ES-I3 (cell line): ENCODE results near the gene RGS7.
"Not testable (repeated sequence)": the region's sequence is repeated elsewhere in the genome, so short reads cannot be mapped to it uniquely, and the experiment has no call there.

ENCODE experiments used
- H3K36me3 ChIP-seq: 2 replicates; pipeline ENCODE4 v1.6.1; 2013; ENCODE audit warnings: mild to moderate bottlenecking, low read length, control low read depth, moderate library complexity; ENCODE audit not compliant: insufficient read depth
- H3K4me1 ChIP-seq: 2 replicates; pipeline ENCODE4 v1.6.1; 2013; ENCODE audit warnings: mild to moderate bottlenecking, control low read depth, low read length; ENCODE audit not compliant: insufficient read depth
- H3K9ac ChIP-seq: 2 replicates; pipeline ENCODE4 v1.6.1; 2013; ENCODE audit warnings: low read depth, mild to moderate bottlenecking, low read length, moderate library complexity
- H3K9me3 ChIP-seq: 2 replicates; pipeline ENCODE4 v1.6.1; 2013; ENCODE audit warnings: mild to moderate bottlenecking, low read length, moderate library complexity; ENCODE audit not compliant: control insufficient read depth, insufficient read depth

Gene RGS7

DNA sequence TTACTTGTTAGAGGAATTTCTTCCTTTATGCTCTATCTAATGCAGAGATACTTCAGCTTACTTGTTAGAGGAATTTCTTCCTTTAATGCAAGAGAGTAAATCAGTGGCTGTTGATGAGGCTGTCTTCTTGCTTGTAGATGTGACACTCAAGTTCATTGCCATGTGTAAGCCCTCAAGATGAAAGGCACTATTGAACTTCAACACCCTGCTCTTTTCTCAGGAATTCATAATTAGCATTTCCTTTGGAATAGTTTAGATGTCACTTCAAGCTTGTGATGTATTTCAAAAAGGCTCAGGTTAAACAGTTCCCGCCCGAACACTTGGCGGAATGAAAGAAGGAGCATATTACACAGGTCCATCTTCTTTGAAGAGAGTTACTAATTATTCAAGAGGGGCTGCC lies 251.9 kb downstream of the RGS7 start:
- H3K9ac ChIP-seq: no peak overlapping the region
- H3K4me1 ChIP-seq: peaks cover 15% of the 10 kb centered on the region
- no peaks in the 10 kb centered on the region for H3K36me3 ChIP-seq
- H3K9me3 ChIP-seq: no peaks in the 10 kb centered on the region

DNA sequence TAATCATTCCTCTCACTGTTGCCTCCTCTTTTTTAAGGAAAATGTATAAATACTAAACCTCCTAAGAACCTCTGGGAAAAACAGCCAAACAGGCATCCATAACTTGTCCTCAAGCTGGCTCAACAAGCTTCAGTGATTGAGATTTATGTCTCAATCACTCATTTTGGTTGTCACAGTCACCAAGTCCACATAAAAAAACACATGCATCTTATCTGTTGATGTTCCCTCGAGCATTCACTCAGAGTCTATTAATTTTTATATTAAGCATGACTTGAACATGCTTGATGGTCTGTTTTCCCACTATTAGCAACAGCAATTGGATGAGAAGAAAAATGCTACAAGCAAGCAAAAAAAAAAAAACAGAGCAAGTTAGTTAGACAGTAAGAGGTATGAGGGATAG lies 254.3 kb downstream of the RGS7 start:
- Histone ChIP-seq H3K9ac (no peak overlapping the region), H3K36me3 (no peaks in the 10 kb centered on the region), H3K4me1 (peaks cover 5% of the 10 kb centered on the region; the same call in 1 of the 2 replicates), H3K9me3 (no peaks in the 10 kb centered on the region)

DNA sequence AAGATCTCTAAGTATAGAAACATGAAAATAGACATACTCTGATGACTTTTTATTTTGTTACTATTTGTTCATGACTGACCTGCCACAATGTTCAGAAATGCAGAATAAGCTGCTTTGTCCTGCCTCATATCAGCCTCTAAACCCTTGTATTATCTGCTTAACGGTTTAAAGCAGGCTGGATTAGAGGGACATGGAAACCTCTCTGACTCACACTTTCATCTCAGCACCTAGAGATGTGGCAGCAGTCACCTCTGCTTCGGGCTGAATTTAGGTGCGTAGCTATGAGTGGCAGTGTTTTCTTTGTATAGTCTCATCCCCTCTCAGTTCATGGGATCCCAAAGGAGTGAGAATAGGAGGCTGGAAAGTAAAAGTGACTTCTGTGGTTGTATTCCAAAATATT lies 255.4 kb downstream of the RGS7 start:
- Histone ChIP-seq H3K36me3 (no peaks in the 10 kb centered on the region), H3K9me3 (no peaks in the 10 kb centered on the region), H3K4me1 (peaks cover 5% of the 10 kb centered on the region; the same call in 1 of the 2 replicates), H3K9ac (no peak overlapping the region)

DNA sequence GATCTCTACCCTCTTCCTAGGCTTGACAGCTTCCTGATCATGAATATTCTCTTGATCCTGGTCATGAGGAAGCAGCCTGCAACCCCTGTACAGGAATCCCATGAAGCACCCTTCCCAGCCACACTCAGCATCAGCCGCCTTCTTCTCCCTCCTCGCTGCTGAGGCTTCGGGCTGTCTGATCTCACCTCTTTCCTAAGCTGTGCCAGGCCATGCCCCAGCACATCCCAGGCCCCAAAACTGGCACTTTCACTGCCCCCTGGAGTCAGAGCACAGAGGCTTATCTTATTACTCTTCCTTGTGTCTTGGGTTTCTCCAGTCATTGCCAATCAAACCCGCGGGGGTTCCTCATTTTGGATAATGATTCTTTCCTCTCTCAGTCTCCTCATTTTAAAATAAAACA lies 259.5 kb downstream of the RGS7 start:
- no peaks in the 10 kb centered on the region for H3K4me1 ChIP-seq

DNA sequence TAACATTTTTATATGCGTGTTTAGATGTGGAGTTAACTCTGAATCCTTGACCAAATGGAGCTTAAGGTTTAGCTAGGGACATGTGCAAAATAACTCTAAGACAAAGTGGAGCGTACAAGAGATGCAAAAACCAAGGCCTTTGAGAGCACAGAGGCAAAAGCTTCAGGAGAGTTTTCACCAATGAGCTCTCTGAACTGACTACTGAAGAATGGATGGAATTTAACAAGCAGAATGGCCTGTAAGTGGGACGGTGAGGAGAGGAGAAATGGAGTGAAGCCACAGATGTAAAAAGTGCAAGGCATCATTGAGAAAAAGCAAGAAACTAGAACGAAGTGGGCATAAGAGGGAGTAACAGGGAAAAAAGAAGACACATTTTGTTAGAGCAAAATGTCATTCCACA lies 260.0 kb downstream of the RGS7 start:
- Histone ChIP-seq H3K9me3 (no peaks in the 10 kb centered on the region), H3K9ac (no peak overlapping the region), H3K36me3 (no peaks in the 10 kb centered on the region), H3K4me1 (no peaks in the 10 kb centered on the region)

More for the DNA sequence above, 259.5 kb downstream of the RGS7 start:
- no peaks in the 10 kb centered on the region for H3K9me3 ChIP-seq
- H3K36me3 ChIP-seq: no peaks in the 10 kb centered on the region
- no peak overlapping the region for H3K9ac ChIP-seq

DNA sequence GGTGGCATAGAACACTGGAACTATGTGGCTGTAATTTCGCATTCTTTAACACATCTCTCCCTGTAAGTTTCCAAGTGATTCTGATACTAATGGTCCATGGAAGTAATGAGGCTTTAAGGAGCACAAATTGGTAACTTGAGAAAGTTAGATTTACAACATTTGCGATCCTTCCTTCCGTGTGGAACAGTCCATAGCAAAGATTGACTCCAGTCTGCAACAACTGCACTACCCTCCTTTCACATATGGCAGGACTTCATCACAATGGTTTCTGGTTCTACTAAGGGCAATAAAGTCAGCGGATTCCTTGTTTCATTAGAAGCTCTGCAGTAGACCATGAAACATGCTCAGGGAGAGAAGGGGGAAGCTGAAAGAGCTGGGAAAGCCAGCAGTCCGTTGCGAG lies 261.2 kb downstream of the RGS7 start:
- no peak overlapping the region for H3K9ac ChIP-seq
- no peaks in the 10 kb centered on the region for H3K4me1 ChIP-seq
- no peaks in the 10 kb centered on the region for H3K9me3 ChIP-seq
- no peaks in the 10 kb centered on the region for H3K36me3 ChIP-seq

DNA sequence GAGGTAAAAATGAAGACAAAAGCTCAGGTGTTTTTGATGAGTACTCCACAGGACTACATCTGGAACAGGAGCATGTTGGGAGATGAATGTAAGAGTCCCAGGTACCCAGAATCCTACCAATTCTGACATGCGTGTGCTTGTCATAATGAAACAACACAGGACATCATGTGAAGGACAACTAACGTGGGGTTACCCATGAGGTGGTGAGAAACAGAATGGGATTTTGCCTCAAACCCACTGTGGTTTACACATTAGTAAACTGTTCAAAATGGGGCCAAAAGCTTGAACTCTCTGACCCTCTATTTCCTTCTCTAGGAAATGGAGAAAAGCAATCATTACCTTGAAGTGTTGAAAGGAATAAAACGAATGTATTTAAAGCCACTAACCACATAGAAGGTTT lies 266.2 kb downstream of the RGS7 start:
- Histone ChIP-seq H3K9ac (no peak overlapping the region), H3K9me3 (no peaks in the 10 kb centered on the region), H3K4me1 (no peaks in the 10 kb centered on the region), H3K36me3 (no peaks in the 10 kb centered on the region)

DNA sequence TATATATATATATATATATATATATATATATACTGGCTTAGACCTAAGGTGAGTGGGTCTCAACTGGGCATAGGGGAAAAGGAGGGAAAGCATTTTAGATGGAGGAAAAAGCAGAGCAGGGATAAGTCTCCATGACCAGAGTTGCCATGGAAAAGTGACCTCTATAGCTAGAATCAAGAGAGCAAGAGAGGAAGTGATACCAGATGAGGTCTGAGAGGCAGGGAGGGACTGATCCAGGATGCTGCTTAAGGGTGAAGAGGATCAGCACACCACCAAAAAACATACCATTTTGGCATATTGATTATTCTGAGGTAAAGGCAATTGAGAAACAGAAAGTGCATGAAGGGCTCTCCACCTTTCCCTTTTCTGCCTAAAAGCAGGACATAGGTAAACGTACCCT lies 267.9 kb downstream of the RGS7 start:
- not testable (repeated sequence) for H3K36me3 ChIP-seq, H3K9ac ChIP-seq, H3K4me1 ChIP-seq, H3K9me3 ChIP-seq

DNA sequence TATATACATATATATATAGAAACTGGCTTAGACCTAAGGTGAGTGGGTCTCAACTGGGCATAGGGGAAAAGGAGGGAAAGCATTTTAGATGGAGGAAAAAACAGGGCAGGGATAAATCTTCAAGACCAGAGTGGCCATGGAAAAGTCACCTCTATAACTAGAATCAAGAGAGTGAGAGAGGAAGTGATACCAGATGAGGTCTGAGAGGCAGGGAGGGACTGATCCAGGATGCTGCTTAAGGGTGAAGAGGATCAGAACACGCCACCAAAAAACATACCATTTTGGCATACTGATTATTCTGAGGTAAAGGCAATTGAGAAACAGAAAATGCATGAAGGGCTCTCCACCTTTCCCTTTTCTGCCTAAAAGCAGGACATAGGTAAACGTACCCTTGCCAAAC lies 268.9 kb downstream of the RGS7 start:
- not testable (repeated sequence) for H3K4me1 ChIP-seq, H3K36me3 ChIP-seq, H3K9ac ChIP-seq, H3K9me3 ChIP-seq

DNA sequence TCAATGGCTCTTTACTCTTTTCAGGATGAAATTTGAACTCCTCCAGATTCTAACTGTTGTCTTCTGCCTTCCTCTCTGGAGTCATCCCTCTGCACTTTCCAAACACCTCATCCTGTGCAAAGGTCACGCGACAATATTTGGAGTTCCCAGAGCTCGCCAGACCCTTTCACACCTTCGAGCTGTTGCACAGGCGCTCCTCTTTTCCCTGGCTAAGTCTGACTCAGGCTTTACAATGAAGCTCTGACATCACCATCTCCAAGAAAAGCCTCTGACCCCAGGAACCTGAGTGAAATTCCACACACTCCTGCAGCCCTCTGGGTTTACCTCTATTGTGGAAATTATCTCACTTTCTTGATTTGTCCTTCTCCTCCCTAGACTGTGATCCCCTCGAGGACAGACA lies 270.3 kb downstream of the RGS7 start:
- Histone ChIP-seq H3K4me1 (no peaks in the 10 kb centered on the region), H3K9ac (no peak overlapping the region), H3K36me3 (no peaks in the 10 kb centered on the region), H3K9me3 (no peaks in the 10 kb centered on the region)

DNA sequence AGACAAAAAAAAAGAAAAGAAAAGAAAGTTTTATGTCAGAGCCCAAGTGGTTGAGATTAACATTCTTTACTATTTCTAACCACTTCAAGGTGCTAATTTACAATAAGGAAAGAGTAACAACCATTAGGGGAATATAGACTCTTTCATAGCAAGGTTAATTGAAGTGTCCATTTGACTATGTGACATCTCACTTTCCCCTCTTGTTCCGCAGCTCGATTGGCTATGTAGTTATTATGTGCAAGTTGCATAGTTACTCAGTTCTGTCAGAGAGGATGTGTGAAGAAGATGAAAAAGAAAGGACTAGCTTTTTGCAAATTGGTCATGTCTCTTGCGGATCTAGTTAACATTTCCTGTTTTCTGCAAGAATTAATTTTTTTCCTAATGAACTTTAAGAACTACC lies 273.7 kb downstream of the RGS7 start:
- H3K36me3 ChIP-seq: no peaks in the 10 kb centered on the region
- peaks cover 10% of the 10 kb centered on the region; the same call in 1 of the 2 replicates for H3K4me1 ChIP-seq
- no peaks in the 10 kb centered on the region for H3K9me3 ChIP-seq
- no peak overlapping the region for H3K9ac ChIP-seq

DNA sequence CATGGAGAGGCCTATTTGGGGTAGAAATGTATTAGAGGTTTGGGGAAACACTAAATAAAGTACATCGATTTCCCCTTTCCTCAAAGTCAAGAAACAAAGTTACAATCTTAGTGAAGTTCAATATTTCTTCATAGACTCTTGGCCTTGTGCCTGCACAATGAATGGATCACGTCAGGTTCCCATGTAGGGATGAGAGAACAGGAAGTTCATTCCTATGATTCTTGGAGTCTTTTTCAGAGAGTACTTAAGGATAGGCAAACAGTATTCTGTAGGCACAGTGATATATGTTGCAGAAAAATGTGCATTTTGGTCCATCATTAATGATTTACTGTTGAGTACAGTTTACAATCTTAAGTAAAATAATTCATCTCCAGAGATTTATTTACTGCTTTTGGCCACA lies 275.5 kb downstream of the RGS7 start:
- Histone ChIP-seq H3K9me3 (no peaks in the 10 kb centered on the region), H3K4me1 (peaks cover 10% of the 10 kb centered on the region; the same call in 1 of the 2 replicates), H3K36me3 (no peaks in the 10 kb centered on the region), H3K9ac (no peak overlapping the region)

DNA sequence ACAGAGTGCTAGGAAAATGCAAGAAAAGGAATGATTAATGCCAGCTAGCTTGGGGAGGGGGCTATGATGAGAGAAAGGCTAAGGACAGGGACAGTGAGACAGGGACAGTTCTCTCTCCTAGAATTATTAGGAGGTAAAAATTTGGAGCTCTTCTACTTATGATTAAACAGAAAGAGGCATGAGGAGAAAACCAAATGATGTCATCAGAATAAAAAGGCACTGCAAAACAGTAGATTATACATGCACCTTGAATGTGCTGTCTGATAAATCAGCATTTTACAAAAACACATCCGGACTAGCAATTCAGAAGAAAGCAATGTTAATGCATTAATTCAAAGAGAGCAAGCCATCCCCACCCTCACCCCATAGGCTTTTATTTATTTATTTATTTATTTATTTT lies 277.5 kb downstream of the RGS7 start:
- Histone ChIP-seq H3K4me1 (peaks cover 12% of the 10 kb centered on the region; the same call in 1 of the 2 replicates), H3K9ac (no peak overlapping the region), H3K36me3 (no peaks in the 10 kb centered on the region), H3K9me3 (no peaks in the 10 kb centered on the region)

DNA sequence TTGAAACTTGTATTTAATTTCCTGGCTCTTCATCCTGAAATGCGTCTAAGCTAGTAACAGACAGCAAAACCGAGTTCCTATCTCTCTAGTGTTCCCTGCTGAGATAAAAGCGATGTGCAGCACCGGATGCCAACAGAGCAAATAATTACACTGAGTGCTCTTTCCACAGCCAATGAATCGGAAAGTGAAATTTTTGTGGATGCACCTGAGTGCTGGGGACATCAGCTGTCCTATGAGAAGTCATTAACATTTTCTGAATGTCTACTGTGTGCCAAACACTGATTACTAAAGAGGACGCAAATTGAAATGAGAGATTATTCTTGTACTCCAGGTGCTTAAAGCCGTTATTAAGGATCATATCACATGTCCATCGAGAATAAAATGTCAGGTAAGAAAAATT lies 278.0 kb downstream of the RGS7 start:
- Histone ChIP-seq H3K36me3 (no peaks in the 10 kb centered on the region), H3K9me3 (no peaks in the 10 kb centered on the region), H3K4me1 (peaks cover 14% of the 10 kb centered on the region; the same call in 1 of the 2 replicates), H3K9ac (no peak overlapping the region)

DNA sequence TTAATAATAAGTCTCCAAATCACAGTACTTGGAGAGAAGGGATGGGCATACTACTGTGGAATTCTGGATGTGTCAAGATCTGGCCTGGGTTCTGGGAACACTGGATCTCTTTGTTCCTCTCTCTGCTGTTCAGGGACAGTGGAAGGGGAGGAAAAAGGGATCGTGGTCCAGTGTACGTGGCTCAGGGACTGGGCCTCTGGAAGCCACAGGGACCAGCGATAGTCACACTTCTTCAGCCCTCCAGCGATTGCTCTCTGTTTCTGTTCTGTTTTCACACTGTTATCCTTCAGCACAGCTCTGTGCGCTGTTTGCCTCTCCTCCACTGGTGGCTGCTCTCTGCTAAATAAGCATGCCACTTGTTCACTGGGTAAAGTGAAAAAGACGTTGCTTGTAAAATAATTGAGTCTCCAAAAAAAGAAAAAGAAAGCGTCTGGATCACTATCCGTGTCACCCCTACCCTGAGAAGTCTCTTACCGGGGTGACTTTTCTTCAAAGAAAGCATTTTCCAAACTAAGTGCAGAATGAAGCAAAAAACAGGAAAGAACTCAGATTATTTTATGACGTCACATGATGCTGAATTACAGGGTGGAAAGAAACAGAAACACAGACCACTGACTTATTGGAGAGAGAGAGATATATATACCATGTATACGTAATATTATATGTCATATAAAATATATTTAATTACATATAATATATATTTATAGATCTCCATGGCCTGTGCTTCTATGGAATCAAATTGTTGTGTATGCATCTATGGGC lies 279.4 kb downstream of the RGS7 start:
- H3K9me3 ChIP-seq: no peaks in the 10 kb centered on the region
- H3K4me1 ChIP-seq: peaks cover 14% of the 10 kb centered on the region; the same call in 1 of the 2 replicates
- no peak overlapping the region for H3K9ac ChIP-seq
- no peaks in the 10 kb centered on the region for H3K36me3 ChIP-seq
